Hematopoietic multipotent progenitor cell treated with erythropoietin and hydrocortisone succinate and interleukin-3 and kit ligand, for 17 days (in vitro differentiated cells): Measurements from ENCODE around the gene TADA3.

ENCODE experiments used
- DNase-seq: peaks from one replicate; pipeline ENCODE4 v3.0.0-alpha.2; 2015; ENCODE audit warnings: low spot score

Gene TADA3

DNA sequence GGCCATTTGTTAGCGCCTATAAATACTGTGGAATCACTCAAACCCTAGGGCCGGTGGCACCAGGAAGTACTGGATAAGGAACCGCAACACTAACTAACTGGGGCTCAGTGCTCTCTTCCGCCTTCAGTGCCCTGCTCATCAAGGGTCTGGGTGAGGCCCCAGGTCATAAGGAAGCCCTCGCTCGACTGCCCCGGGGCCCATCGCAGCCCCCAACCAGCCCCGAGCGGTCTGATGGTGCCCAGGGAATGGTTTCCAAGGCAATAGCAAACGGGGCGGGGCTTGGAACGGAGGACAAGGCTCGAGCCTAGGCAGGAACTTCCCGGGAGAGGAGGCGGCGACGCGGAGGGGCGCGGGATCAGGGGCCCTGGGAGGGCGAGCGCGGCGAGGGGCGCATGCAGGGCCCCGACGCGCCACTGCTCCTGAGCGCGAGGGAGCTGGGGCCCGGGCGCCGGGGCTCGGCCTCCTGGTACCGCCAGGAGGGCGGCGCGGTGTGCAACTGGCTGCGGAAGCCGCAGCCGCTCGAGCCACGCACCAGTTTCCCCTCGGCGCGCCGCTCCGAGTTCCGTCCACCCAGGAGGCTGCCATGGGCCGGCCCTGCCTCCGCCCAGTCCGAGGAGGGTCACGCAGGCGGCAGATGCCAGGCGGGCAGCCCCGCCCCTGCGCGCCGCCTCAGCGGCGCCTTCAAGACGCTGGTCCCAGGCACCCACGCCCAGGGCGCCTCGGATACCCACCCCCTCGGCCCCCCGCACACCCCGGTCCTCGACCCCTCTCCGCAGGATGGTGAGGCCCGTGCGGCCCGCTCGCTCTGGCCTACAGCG is 17.6 kb upstream of the TADA3 start, which contains the start of gene TTLL3:
TSS of gene TTLL3 (plus strand) at position 648 of the 818 bp plus-strand sequence. CDS start 400 bp downstream, outside the sequence.
- DNase-seq, result peak; percentile 23

DNA sequence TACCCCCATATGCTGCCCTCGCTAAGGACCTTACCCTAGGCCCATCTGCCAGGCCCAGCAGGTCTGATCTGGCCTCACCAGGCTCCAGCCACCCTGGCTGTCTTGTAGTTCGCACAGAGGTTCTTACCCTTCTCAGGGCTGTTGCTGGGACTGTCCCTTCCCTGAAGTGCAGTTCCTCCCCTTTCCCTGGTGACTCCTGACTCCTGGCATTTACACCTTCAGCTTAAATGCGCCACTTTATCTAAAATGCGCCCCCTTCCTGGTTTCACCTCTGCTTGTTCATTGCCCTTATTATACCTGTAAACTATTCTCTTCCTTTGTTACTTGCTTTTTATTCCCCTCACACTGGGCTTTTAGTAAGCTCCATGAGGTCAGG is 17.0 kb upstream of the TADA3 start:
- no peak for DNase-seq

DNA sequence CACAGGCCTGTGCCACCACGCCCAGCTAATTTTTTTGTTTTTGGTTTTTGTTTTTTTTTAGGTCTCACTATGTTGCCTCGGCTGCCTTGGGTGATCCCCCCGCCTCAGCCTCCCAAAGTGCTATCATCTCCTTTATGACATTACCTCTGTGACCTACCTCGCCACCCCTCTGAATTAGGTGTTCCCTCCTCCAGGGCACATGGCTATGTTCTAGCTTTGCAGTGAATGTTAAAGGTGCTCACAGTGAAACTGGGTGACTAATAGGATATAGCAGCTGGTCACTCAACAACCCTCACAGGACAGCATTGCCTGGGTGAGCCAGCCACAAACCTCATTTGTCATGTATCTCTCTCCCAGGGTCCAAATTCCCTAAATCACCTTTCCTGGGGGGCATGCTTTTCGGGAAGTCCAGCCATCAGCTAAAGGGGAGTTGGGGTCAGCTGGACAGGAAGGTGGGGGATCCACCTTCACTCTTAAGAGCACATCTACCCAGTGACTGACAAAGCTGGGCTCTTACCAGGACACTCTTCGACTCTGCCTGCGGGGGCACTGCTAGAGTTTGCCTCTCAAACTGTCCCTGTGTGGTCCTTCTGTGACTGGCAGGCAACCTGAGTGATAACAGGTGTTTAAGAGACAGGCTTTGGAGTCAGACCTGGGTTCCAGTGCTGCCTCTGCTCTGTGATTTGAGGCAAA is 16.2 kb upstream of the TADA3 start:
- peak; percentile 25 for DNase-seq

DNA sequence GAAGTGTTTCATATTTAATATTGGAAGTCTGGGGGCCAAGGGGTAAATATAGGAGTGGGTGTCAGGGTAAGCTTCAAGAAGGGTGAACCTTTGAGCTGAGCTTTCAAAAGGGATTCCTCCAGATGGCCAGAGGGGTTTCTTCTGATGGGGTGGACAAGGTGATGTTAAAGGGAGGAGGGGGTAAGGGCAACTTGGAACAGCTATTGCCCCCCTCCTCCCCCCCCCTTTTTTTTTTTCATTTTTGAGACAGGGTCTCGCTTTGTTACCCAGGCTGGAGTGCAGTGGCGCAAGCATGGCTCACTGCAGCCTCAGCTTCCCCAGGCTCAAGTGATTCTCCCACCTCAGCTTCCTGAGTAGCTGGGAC is 15.7 kb upstream of the TADA3 start:
- no peak for DNase-seq

DNA sequence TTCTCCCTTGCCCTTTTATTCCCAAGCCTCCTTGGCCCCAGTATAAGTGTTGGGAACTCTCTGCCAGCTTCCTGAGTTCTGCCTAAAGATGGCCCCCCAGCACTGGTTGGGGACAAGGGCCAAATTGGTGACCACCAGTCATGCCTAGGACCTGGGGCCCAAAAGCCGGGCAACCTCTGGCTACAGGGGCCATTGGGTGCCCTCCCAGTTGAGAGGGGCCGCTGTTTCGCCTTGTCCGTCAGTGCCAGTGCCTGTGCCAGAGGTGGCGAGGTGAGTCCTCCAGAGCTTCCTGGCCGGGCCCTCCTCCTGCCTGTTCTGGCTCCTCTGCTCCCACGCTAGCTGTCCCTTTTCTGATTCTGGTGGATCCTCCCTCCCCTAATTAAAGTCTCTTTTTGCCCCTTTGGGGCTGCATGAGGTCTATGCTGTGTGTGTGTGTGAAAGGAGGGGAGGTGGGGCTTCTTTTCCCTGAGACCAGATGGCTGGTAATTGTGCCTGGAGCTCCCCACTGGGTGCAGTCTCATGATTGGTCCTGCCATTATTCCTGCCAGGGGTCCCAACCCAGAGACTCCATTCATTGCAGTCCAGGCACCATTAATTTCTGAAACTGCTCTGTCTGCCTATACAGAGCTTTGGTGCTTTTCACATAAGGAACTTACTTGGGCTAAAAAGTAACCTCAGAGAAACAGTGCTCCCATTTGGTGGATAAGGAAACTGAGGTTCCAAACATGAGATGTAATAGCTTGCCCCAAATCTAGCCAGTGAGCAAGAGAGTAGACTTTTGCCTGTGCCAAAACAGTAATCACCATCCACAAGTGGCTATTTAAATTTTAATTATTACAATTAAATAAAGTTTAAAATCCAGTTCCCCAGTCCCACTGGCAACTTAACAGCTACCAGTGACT is 14.7 kb upstream of the TADA3 start:
- no peak for DNase-seq

DNA sequence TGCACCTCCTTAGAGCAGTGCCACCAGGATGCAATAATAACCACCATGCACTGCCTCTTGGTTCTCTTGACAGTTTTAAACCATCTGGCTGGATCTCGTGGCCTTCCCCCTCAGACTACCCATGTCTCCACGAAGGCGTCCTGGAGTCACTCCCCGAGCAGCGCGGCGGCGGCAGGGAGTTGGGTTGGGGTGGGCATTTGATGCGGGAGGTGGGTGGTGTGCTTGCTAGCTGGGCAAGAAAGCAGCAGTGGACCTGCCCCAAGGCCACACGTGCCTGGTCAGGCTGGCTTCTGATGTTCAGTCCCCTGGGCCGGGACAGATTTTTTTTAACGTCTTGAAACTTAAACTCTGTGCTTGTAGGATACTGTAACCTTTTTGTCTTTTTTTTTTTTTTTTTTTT is 13.9 kb upstream of the TADA3 start:
- no peak for DNase-seq

DNA sequence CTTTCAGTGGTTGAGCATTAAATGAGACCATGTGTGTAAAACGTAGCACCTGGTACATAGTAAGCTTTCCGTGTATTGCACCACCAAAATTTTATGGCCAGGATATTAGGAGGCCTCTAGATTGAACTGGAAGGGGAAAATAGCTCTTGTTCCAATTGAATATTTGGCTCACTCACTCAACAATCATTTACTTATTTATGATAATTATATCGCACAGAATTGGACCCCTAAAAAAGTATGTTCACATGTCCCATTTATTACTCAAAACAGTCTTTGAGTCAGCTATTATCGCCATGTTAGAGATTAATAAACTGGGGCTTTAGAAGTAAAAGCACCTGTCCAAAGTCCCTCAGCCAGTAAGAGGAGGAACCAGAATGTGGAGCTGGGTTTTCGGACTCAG is 12.7 kb upstream of the TADA3 start:
- no peak for DNase-seq

DNA sequence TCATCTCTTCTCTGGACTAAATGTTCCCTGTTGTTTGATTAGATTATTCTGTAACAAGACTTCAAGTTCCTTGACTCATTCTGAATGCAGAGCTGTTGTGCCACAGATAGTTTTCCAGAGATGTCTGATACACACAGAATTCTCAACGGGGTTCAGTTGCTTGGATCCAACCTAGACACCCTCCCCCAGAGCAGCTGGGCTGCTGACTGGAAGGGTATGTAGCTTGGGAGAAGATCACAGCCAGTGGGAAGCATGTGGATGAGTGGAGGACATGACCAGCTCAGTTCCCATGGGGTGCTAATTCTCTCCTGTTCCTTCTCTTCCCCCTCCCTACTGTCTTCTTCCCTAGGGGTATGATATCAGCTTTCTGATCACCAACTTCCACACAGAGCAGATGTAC is 11.2 kb upstream of the TADA3 start:
- DNase-seq, result no peak

DNA sequence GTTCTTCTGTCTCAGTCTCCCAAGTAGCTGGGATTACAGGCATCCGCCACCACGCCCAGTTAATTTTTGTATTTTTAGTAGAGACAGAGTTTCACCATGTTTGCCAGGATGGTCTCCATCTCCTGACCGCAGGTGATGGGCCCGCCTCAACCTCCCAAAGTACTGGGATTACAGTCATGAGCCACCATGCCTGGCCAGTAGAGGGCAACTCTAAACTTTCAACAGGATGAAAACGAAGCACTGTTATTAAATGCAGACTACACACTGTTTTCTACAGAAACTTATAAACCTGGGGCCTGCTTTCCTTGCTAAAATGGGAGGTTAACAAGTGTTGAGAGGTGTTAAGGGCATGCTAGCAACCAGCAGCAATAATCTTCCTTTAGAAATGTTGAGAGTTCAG is 8.3 kb upstream of the TADA3 start:
- no peak for DNase-seq

DNA sequence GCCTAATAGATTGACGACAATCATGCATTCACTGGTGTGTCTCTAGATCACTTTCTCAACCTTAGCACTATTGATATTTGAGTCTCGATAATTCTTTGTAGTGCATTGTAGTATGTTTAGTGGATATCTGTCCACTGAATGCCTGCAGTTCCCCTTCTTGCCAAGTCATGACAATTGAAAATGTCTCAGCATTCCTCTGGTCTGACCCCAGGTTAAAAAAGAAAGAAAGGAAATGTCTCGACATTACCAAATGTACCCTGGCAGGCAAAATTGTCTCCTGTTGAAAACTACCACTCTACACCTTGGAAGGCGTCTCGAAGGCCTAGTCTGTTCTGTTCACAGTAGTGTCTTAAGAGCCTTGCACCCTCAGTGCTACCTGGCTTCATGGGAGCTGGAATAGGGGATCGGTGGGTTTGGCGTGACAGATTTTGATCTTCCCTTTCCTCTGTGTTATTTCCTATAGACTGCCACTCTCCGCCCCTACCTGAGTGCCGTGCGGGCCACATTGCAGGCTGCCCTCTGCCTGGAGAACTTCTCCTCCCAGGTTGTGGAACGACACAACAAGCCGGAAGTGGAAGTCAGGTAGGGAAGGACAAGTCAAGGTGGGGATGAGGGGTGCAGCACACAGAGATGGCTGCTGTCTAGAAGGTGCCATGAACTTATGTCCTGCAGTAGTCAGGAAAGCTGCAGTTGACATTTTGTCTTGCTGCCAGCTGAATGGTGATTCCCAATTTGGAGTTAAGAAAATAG is 5.1 kb upstream of the TADA3 start:
- DNase-seq, result no peak

DNA sequence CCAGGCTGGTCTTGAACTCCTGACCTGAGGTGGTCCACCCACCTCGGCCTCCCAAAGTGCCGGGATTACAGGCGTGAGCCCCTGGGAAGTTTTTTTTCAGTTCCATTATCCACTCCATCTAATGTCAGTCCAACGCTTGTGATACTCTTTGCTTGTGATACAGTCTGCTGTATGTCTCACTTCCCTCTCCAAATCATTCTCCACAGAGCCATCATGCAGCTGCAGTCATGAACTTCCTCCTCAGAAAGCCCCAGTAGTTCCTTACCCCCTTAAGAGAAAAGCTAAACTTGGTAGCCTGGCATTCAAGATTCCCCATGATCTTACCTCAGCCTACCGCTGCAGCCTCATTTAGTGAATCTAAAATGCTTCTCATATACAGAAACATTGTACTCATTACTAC is 2.9 kb upstream of the TADA3 start:
- DNase-seq, result no peak

DNA sequence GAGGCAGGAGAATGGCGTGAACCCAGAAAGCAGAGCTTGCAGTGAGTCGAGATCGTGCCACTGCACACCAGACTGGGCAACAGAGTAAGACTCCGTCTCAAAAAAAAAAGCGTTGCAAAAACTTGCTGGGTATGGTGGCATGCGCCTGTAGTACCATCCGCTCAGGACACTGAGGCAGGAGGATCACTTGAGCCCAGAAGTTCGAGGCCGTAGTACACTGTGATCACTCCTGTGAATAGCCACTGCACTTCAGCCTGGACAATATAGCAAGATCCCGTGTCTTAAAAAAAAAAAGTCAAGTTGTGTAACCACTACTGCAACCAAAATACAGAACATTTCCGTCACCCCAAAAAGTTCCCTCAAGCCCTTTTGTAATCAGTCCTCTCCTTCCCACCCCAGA is 2.1 kb upstream of the TADA3 start:
- DNase-seq, result no peak

DNA sequence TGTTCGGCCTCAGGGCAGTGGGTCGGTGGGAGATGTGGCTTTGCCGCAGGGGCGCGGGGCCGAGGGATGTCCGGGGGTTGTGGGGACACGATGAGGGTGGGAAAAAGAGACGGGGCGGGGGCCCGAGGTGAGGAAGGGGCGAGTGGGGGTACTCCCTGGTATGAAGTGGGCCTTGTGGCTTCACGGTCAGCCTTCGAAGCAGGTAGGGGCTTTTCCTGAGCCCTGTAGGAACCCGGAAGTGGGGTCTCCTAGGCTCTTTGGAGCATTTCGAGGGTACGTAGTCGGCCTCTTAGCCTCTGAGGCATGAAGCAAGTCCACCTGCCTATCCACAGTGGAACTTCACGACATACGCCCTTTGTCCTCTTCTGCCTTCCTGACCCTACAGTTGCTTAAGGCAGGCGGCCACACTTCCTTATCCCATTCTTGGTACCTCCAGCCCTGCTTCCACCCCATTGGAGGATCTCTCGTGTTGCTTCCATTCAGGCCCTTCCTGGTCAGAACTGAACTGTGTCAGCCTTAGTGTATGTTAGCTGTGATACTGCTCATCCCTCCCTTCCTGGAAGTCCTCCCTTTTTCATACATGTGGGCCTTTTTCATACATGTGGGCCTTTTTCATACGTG is 998 bp upstream of the TADA3 start:
- DNase-seq, result peak; percentile 52

DNA sequence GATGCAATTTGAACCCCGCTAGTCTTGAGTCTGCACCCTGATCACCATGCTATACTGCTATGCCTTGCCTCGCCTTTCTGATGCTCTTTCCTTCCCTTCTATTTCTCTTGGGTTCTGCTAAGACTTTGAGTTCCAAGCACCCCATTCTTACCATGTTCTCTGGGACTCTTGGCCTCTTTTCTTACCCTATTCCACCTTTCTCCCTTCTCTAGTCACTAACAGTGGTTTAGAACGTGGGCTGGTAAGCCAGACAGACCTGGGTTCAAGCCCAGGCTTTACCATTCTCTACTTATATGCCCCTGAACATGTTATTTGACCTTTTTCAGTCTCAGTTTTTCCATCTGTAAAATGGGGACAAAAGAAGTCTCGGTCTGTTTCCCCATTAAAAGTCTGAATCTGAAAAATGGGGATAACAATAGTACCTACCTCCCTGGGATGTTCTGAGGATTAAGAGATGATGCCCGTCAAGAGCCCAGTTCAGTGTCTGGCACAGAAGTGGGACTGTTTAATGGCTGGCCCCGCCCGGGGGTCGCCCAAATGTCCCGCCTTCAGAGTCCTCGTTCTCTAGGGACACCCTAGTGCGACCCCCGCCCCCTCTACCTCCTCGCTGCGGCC is 376 bp downstream of the TADA3 start:
- DNase-seq, result no peak

DNA sequence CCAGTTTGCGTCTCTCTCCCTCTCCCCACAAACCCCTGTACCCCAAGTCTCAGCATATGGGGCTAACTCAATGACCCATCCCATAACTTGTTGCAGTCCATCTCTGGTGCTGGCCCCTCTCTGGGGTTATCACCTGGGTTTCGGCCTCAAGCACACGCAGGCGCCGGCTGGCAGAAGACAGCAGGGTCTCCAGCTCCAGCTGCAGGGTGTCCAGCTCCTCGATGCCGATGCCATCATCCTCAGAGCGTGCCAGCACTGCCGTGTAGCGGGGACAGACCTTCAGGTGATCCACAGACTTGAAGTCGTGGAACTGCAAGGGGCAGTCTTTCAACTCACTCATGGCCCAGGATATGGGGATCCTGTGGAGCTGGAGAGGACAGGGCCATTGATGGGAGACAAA is 1.1 kb downstream of the TADA3 start:
- DNase-seq, result no peak

DNA sequence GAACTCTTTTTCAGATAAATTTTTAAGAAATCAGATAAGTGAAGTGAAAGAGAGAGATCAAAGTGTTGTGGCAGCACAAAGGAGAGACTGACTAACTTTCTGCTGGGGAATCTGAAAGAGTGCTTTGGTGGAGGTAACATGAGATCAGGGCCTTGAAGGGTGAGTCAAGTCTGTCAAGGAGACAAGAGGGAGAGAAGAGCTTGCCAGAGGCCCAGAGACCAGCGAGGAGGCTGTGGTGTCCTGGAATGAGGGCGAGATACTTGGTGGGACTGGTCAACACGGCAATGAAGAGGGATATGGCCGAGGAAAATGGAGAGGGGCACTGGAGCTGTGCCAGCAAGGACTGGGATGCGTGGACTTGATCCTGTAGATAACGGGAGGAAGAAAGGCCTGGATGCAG is 4.6 kb downstream of the TADA3 start:
- no peak for DNase-seq

DNA sequence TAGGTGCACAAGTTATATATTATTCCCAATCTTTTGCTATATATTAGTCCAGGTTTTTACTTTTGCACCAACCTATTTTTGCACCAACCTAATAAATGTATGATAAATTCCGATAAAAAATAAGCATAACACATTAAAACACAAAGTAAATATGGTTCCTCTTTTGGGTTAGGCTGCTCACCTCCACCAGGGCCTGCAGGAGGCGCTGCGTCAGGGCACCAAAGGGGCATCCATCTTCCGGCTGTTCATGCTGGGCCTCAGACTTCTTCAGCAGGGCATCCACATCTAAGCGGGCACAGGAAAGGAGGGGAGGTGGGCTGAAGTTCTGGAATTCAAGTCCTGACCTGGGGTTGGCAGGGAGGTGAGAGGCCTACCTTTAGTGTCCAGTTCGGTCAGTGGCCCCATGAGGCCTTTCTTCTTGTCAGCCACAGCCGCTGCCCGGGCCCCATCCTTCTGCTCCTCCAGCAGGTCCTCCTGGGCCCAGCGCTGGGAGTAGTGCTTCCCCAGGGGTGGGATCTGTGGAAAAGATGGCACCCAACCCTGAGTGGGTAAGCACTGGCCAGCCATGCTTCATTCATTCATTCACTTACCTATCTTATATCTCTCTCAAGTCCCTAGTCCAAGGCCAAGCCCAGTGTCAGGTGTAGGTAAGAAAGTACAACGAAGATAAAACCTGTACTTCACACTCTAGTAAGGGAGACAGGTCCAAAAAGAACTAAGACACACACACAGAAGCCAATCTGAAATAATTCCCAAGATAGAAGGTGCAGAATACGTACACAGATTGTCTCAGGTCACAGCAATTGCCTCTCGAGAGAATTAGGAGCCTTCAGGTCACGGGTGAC is 5.2 kb downstream of the TADA3 start:
- no peak for DNase-seq

DNA sequence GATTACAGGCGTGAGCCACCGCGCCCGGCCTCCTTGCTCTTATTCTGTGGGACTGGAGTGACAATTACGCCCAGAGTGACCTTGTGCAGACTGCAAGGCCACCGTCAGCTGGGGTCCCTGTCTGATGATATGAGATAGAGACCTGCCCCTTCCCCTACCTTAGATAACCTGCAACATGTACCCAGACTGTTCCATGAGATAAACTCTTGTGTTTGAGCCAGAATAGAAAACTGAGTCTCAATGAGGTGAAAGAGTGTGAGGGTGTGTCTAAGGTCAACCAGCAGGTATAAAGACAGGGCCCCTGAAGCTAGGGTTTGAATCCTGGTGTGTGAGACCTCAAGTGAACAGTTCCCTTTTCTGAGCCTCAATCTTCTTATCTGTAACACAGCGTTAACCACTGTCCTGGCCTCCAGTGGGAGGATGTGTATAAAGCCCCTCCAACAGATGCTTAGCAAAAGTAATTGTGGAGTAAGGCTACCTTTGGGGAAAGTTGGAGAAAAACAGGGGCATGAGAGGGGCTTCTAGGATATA is 6.0 kb downstream of the TADA3 start:
- no peak for DNase-seq

DNA sequence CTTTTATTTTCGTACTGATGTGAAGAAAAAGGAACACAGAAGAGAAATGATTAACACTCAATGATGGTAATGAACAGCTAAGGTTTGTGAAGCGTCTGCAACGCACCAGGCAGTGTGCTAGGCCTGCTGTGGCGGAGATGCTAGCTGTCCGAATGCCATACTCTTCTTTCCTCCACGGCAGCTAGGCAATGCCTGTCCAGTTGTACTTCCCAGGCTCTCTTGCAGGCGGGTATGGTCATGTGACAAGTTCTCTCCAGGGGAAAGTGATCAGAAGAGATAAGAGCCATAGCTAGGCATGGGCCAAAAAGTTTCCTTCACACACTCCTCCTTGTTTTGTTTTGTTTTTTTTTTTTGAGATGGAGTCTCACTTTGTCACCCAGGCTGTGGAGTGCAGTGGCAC is 6.7 kb downstream of the TADA3 start:
- DNase-seq, result no peak

DNA sequence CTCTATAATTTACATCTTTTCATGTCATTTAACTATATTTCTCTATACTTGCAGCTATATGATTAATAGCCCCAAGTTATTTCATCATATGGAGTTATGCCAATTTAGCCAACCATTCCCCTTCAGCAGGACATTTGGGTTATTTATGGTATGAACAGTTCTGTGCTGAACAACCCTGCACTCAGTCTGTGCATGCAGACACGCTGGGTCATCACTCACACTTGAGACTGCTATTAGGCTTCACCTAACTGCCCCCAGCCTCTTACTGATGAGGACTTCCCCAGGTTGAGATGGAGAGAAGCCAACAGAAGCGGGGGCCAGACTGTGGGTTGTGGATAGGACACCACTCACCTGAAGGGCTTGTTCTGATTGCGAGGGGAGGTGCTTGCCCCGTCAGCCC is 7.3 kb downstream of the TADA3 start:
- DNase-seq, result no peak
